ENCODE measurements around the gene SYPL1.

DNA sequence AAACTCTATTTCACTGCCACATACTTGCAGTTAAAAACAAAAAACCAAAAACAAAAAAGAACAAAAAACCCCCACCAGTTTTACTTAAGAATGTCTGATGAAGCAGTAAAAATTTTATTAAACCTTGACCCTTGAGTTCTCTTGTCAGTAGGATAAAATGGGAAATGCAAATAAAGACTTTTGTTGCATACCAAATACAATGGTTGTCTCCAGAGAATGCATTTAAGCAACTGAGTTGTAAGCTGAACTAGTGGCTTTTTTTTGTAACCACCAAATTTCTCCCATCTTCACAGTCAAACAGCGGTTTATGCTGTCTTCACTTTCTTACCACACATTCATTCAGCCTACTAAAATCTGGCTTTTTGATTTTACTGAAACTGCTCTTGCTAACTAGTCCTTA, 3.1 kb downstream of the SYPL1 start:
- TF ChIP-seq POLR2A (IDR thresholded peaks at IDR 0.05) (no peak), POLR2AphosphoS5 (IDR thresholded peaks at IDR 0.05) (no peak)
- TF ChIP-seq, protein P1, sequence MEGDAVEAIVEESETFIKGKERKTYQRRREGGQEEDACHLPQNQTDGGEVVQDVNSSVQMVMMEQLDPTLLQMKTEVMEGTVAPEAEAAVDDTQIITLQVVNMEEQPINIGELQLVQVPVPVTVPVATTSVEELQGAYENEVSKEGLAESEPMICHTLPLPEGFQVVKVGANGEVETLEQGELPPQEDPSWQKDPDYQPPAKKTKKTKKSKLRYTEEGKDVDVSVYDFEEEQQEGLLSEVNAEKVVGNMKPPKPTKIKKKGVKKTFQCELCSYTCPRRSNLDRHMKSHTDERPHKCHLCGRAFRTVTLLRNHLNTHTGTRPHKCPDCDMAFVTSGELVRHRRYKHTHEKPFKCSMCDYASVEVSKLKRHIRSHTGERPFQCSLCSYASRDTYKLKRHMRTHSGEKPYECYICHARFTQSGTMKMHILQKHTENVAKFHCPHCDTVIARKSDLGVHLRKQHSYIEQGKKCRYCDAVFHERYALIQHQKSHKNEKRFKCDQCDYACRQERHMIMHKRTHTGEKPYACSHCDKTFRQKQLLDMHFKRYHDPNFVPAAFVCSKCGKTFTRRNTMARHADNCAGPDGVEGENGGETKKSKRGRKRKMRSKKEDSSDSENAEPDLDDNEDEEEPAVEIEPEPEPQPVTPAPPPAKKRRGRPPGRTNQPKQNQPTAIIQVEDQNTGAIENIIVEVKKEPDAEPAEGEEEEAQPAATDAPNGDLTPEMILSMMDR (IDR thresholded peaks at IDR 0.05) = no peak

Measured in prostate gland (tissue), 2 donors.